ENCODE measurements around the gene RARRES1.

Gene RARRES1

GRCh38 chr3:158731938-158732855 is at the start of gene RARRES1:
RARRES1 (minus strand) TSS chr3:158732457; CDS start chr3:158732415, 42 bp downstream.
- peak; percentile 75 for DNase-seq

- no peak for DNase-seq
Observed at GRCh38 chr3:158781849-158782248, 49.6 kb upstream of the RARRES1 start.

- no peak for DNase-seq
Observed at GRCh38 chr3:158781191-158781590, 48.9 kb upstream of the RARRES1 start.

- peak; percentile 27 for DNase-seq
Observed at GRCh38 chr3:158780766-158781165, 48.5 kb upstream of the RARRES1 start.

- no peak for DNase-seq
Observed at GRCh38 chr3:158777161-158777873, 45.1 kb upstream of the RARRES1 start.

- DNase-seq = no peak
Observed at GRCh38 chr3:158776531-158776930, 44.3 kb upstream of the RARRES1 start.

- peak; percentile 42 for DNase-seq
Observed at GRCh38 chr3:158775426-158776410, 43.5 kb upstream of the RARRES1 start.

GRCh38 chr3:158774965-158775364 is 42.7 kb upstream of the RARRES1 start:
- DNase-seq = no peak

- no peak for DNase-seq
Observed at GRCh38 chr3:158773845-158774830, 41.9 kb upstream of the RARRES1 start.

- peak; percentile 86 for DNase-seq
Observed at GRCh38 chr3:158773166-158773565, 40.9 kb upstream of the RARRES1 start.

GRCh38 chr3:158771982-158772381 is 39.7 kb upstream of the RARRES1 start:
- DNase-seq = peak; percentile 52

- DNase-seq = no peak
Observed at GRCh38 chr3:158771577-158771976, 39.3 kb upstream of the RARRES1 start.

- DNase-seq = no peak
Observed at GRCh38 chr3:158770741-158771350, 38.6 kb upstream of the RARRES1 start.

GRCh38 chr3:158769952-158770740 is 37.9 kb upstream of the RARRES1 start:
- no peak for DNase-seq

- no peak for DNase-seq
Observed at GRCh38 chr3:158769549-158769948, 37.3 kb upstream of the RARRES1 start.

GRCh38 chr3:158768881-158769543 is 36.8 kb upstream of the RARRES1 start:
- DNase-seq = no peak

- no peak for DNase-seq
Observed at GRCh38 chr3:158768361-158768787, 36.1 kb upstream of the RARRES1 start.

GRCh38 chr3:158766364-158766763 is 34.1 kb upstream of the RARRES1 start:
- no peak for DNase-seq

GRCh38 chr3:158765518-158766205 is 33.4 kb upstream of the RARRES1 start:
- no peak for DNase-seq

Measured in hematopoietic multipotent progenitor cell treated with erythropoietin and hydrocortisone succinate and interleukin-3 and kit ligand, for 6 days (in vitro differentiated cells).